ENCODE data around the gene BRWD1.

BRWD1 gene

GRCh38 chr21:39307466-39307865 lies 6.0 kb downstream of the BRWD1 start:
- no peak for DNase-seq (ENCODE audit: low spot score)
- TF ChIP-seq CTCF (IDR thresholded peaks at IDR 0.05; ENCODE audit: extremely low read depth, insufficient read depth, missing control alignments) = no peak
- in situ Hi-C loops (cut with MboI; ENCODE audit: low pct_unique_long_range_greater_than_20kb, low sequenced_read_pairs, unreplicated experiment) = no loop called here

GRCh38 chr21:39300587-39300986 lies 12.8 kb downstream of the BRWD1 start:
- in situ Hi-C loops (cut with MboI; ENCODE audit: low pct_unique_long_range_greater_than_20kb, low sequenced_read_pairs, unreplicated experiment) = no loop called here
- TF ChIP-seq CTCF (IDR thresholded peaks at IDR 0.05; ENCODE audit: extremely low read depth, insufficient read depth, missing control alignments) = no peak
- no peak for DNase-seq (ENCODE audit: low spot score)

- in situ Hi-C loops (cut with MboI; ENCODE audit: low pct_unique_long_range_greater_than_20kb, low sequenced_read_pairs, unreplicated experiment) = no loop called here
- TF ChIP-seq CTCF (IDR thresholded peaks at IDR 0.05; ENCODE audit: extremely low read depth, insufficient read depth, missing control alignments) = no peak
- DNase-seq (ENCODE audit: low spot score) = no peak
These were observed 16.5 kb downstream of the BRWD1 start for GRCh38 chr21:39296891-39297290.

GRCh38 chr21:39288987-39289386 lies 24.4 kb downstream of the BRWD1 start:
- DNase-seq (ENCODE audit: low spot score) = no peak
- TF ChIP-seq CTCF (IDR thresholded peaks at IDR 0.05; ENCODE audit: extremely low read depth, insufficient read depth, missing control alignments) = no peak
- in situ Hi-C loops (cut with MboI; ENCODE audit: low pct_unique_long_range_greater_than_20kb, low sequenced_read_pairs, unreplicated experiment) = no loop called here

GRCh38 chr21:39282911-39283310 lies 30.5 kb downstream of the BRWD1 start:
- no peak for TF ChIP-seq CTCF (IDR thresholded peaks at IDR 0.05; ENCODE audit: extremely low read depth, insufficient read depth, missing control alignments)
- DNase-seq (ENCODE audit: low spot score) = no peak
- in situ Hi-C loops (cut with MboI; ENCODE audit: low pct_unique_long_range_greater_than_20kb, low sequenced_read_pairs, unreplicated experiment) = no loop called here

GRCh38 chr21:39281853-39282252 lies 31.6 kb downstream of the BRWD1 start:
- in situ Hi-C loops (cut with MboI; ENCODE audit: low pct_unique_long_range_greater_than_20kb, low sequenced_read_pairs, unreplicated experiment) = no loop called here

More at GRCh38 chr21:39281853-39282252, 31.6 kb downstream of the BRWD1 start:
- TF ChIP-seq CTCF (IDR thresholded peaks at IDR 0.05; ENCODE audit: extremely low read depth, insufficient read depth, missing control alignments) = no peak
- no peak for DNase-seq (ENCODE audit: low spot score)
